K562 (cell line): ENCODE measurements around the gene C10orf71. TPM values are rescaled to one million over a fixed set of nuclear protein-coding genes. Genes with fewer than 3 reads are reported as not detected.

ENCODE experiments used
- ATAC-seq: fragments of 200-7000 bp; cut with Tn5 transposase; 3 replicates; pipeline ENCODE4 v1.9.1; 2020; ENCODE audit warnings: moderate library complexity
- BruUV-seq: library from RNA; stranded (reverse); fragments of 400-500 nt; replicated peaks from 2 replicates; lab custom pipeline; 2021; lab: Mats Ljungman, UMichigan
- CTCF ChIA-PET: fragments of 300-600 bp; formaldehyde crosslinking; extraction: SDS; loops from one replicate; lab custom pipeline; 2021; ENCODE audit warnings: low intra/inter-chr PET ratio; lab: Yijun Ruan, JAX
- POLR2A ChIA-PET: fragments of 300-600, 350-650 bp; sonication (Branson Sonifier 250); formaldehyde crosslinking; extraction: SDS; loops from one replicate; lab custom pipeline; 2021; ENCODE audit warnings: antibody characterized with exemption, inconsistent platforms; lab: Yijun Ruan, JAX
- DNase-seq, 4 experiments: peaks; one replicate each; pipeline versions ENCODE4 v3.0.0 to v3.0.0-alpha.2; 2011 to 2018; ENCODE audit warnings: low spot score in 3 of 4, mixed read lengths in 3 of 4; ENCODE audit errors: extremely low read depth in 1 of 4
- FAIRE-seq: peaks from 2 replicates; lab custom pipeline; 2011; peaks lifted over from hg19 to GRCh38; lab: Jason Lieb, UNC
- H2AFZ ChIP-seq: 2 replicates; pipeline ENCODE4 v1.6.0; 2011; ENCODE audit warnings: low read depth, low read length, control low read depth, inconsistent platforms
- H3K27ac ChIP-seq: fragments of 200-600 bp; 3 replicates; pipeline ENCODE4 v1.8.0; 2011; ENCODE audit warnings: low read depth, mild to moderate bottlenecking, control low read depth, inconsistent platforms, low read length, moderate library complexity, mixed read lengths; ENCODE audit errors: extremely low read depth
- H3K27me3 ChIP-seq, 2 experiments: fragments of 300-600 bp in 1 of 2; 2 replicates in 1 of 2; 3 replicates in 1 of 2; pipeline versions ENCODE4 v1.6.0 to v1.8.0; 2011; ENCODE audit warnings: inconsistent platforms in 2 of 2, low read length in 2 of 2, mild to moderate bottlenecking in 1 of 2, mixed read lengths in 1 of 2, moderate library complexity in 1 of 2; ENCODE audit not compliant: control insufficient read depth in 2 of 2, insufficient read depth in 2 of 2
- H3K36me3 ChIP-seq: fragments of 300-600 bp; 3 replicates; pipeline ENCODE4 v1.8.0; 2011; ENCODE audit warnings: mild to moderate bottlenecking, low read length, inconsistent platforms; ENCODE audit not compliant: control insufficient read depth, insufficient read depth
- H3K4me1 ChIP-seq, 2 experiments: fragments of 200-600 bp in 1 of 2; replicated peaks in 1 of 2; 2 replicates in 1 of 2; 3 replicates in 1 of 2; pipeline versions ENCODE4 v1.5.1 to v1.8.0; 2011; ENCODE audit warnings: inconsistent platforms in 2 of 2, low read length in 2 of 2, mild to moderate bottlenecking in 1 of 2, mixed read lengths in 1 of 2, moderate library complexity in 1 of 2; ENCODE audit not compliant: control insufficient read depth in 2 of 2, insufficient read depth in 2 of 2
- H3K4me2 ChIP-seq: 2 replicates; pipeline ENCODE4 v1.6.1; 2011; ENCODE audit warnings: low read length, control low read depth, inconsistent platforms, mixed read lengths; ENCODE audit not compliant: insufficient read depth
- H3K4me3 ChIP-seq: fragments of 200-600 bp; sonication (generic), shearing (Covaris generic); 2 replicates; pipeline ENCODE4 v1.5.1; 2016; ENCODE audit warnings: control low read depth, inconsistent platforms
- H3K79me2 ChIP-seq: fragments of 200-600 bp; 3 replicates; pipeline ENCODE4 v1.8.0; 2011; ENCODE audit warnings: low read length, inconsistent platforms; ENCODE audit not compliant: control insufficient read depth, insufficient read depth
- H3K9ac ChIP-seq, 2 experiments: 2 replicates each; pipeline versions ENCODE4 v1.6.0 to v1.6.1; 2011; ENCODE audit warnings: low read depth in 2 of 2, low read length in 2 of 2, control low read depth in 1 of 2, inconsistent platforms in 1 of 2, mild to moderate bottlenecking in 1 of 2, mixed read lengths in 1 of 2; ENCODE audit not compliant: insufficient read depth in 1 of 2
- H3K9me1 ChIP-seq: one replicate; pipeline ENCODE4 v1.6.0; 2011; ENCODE audit warnings: inconsistent platforms, mild to moderate bottlenecking, low read length, moderate library complexity; ENCODE audit not compliant: control insufficient read depth, insufficient read depth
- H3K9me3 ChIP-seq: replicated peaks from 2 replicates; pipeline ENCODE4 v1.5.1; 2011; ENCODE audit warnings: low read depth, low read length, inconsistent platforms; ENCODE audit not compliant: control insufficient read depth, insufficient read depth
- H4K20me1 ChIP-seq: replicated peaks from 2 replicates; pipeline ENCODE4 v1.6.1; 2011; ENCODE audit warnings: low read length, inconsistent platforms, mixed read lengths; ENCODE audit not compliant: control insufficient read depth, insufficient read depth
- AFF4 ChIP-seq: sonication (generic); formaldehyde crosslinking; IDR thresholded peaks from 2 replicates; pipeline ENCODE4 v1.8.0; 2023; ENCODE audit warnings: mild to moderate bottlenecking, missing genetic modification reagents
- CBX5 ChIP-seq: IDR thresholded peaks from 2 replicates; pipeline ENCODE4 v1.6.1; 2014; ENCODE audit warnings: low read depth, borderline replicate concordance
- GTF2B ChIP-seq: IDR thresholded peaks from 2 replicates; pipeline ENCODE4 v1.6.1; 2011; ENCODE audit not compliant: insufficient read length; ENCODE audit errors: extremely low read depth
- NCOA6 ChIP-seq: fragments of 450-650 bp; IDR thresholded peaks from 2 replicates; pipeline ENCODE4 v1.6.1; 2017; ENCODE audit warnings: mild to moderate bottlenecking
- PTTG1 ChIP-seq: fragments of 450-650 bp; IDR thresholded peaks from 2 replicates; pipeline ENCODE4 v1.6.1; 2016; ENCODE audit warnings: low read depth, mild to moderate bottlenecking, missing genetic modification characterization, missing compliant biosample characterization
- SNRNP70 ChIP-seq: fragments of 200-400 bp; formaldehyde crosslinking; optimal IDR thresholded peaks from 2 replicates; pipeline ENCODE3; 2017; ENCODE audit warnings: low read depth, low read length
- SPI1 ChIP-seq: IDR thresholded peaks from 2 replicates; pipeline ENCODE4 v1.6.1; 2011; ENCODE audit warnings: low read depth, low read length, control low read depth, borderline replicate concordance
- TAF7 ChIP-seq: fragments of 450-650 bp; IDR thresholded peaks from 2 replicates; pipeline ENCODE4 v1.6.1; 2016; ENCODE audit warnings: missing genetic modification characterization, missing compliant biosample characterization
- TCF3 ChIP-seq: sonication (generic); formaldehyde crosslinking; IDR thresholded peaks from 2 replicates; pipeline ENCODE4 v1.4.0; 2020; ENCODE audit warnings: mild to moderate bottlenecking, missing genetic modification reagents
- U2AF1 ChIP-seq: fragments of 200-400 bp; formaldehyde crosslinking; optimal IDR thresholded peaks from 2 replicates; pipeline ENCODE3; 2017; ENCODE audit warnings: mild to moderate bottlenecking, low read depth, low read length, moderate library complexity
- WGBS: fragments of 100-300 bp; shearing (Covaris generic); methylation state at CpG from one replicate; pipeline ENCODE4 v1.1.6; 2016; ENCODE audit warnings: low coverage, mixed read lengths; ENCODE audit not compliant: insufficient coverage; ENCODE audit errors: missing lambda C conversion rate; 5-methylcytosine and 5-hydroxymethylcytosine counted together
- in situ Hi-C: fragments of 300-500 bp; cut with MboI; formaldehyde crosslinking; loops from 4 replicates; pipeline ENCODE4 v1.15.0; 2018; ENCODE audit warnings: inconsistent platforms, mixed read lengths
- intact Hi-C: fragments of 100-400 bp; cut with micrococcal nuclease; formaldehyde crosslinking; loops from 2 replicates; pipeline ENCODE4 v1.14.2; 2022
- polyA plus RNA-seq, 8 experiments: library from polyadenylated mRNA; depleted of rRNA in 4 of 8; stranded (reverse) in 5 of 8; unstranded in 3 of 8; fragments of >200 nt; fragmentation: Nextera tagmentation in 2 of 8; fragmentation: Illumina TruSeq in 1 of 8; extraction: Ambion mirVana in 2 of 8; extraction: Trizol in 1 of 8; gene quantifications; 2 replicates each; pipeline versions ENCODE4 v1.2.1 to v1.2.3, GENCODE V29; 2011 to 2014; ENCODE audit warnings: inconsistent platforms in 1 of 8, missing spikeins in 1 of 8
- total RNA-seq, 7 experiments: library from RNA; depleted of rRNA in 6 of 7; stranded (reverse); fragments of >200 nt in 6 of 7; fragmentation: Illumina TruSeq in 2 of 7; extraction: Trizol in 2 of 7; gene quantifications; 2 replicates each; pipeline versions ENCODE4 v1.2.1 to v1.2.3, GENCODE V29; 2011 to 2021; ENCODE audit warnings: low replicate concordance in 1 of 7

The C10orf71 gene
- total and polyA plus RNA-seq, 9 of the 15 experiments (the other 6 are each of a cell fraction or from before 2014, with no cell fraction given), result 0.06 to 4.5 (median 1.3) TPM

GRCh38 chr10:49344840-49345239 lies 45.9 kb downstream of the C10orf71 start:
- no TSS peak for BruUV-seq
- H3K4me3 ChIP-seq, result no peak overlapping the region

GRCh38 chr10:49347342-49347741 lies 48.4 kb downstream of the C10orf71 start:
- intact Hi-C loops, result no loop called here
- no peaks in the 10 kb centered on the region for H3K4me1 ChIP-seq
- no peaks in the 10 kb centered on the region; the same call in 1 of the 2 replicates for H4K20me1 ChIP-seq
- no peak for FAIRE-seq
- H3K9ac ChIP-seq, result no peak overlapping the region
- H3K4me2 ChIP-seq, result no peak overlapping the region
- H3K9me1 ChIP-seq, result no peaks in the 10 kb centered on the region
- in situ Hi-C loops, result no loop called here
- no TSS peak for BruUV-seq
- no peaks in the 10 kb centered on the region for H3K36me3 ChIP-seq
- WGBS, result 2% methylated on average over 4 of the region's 4 CpGs
- no peak for DNase-seq
- ATAC-seq, result no peak
- no peak overlapping the region for H2AFZ ChIP-seq
- no peak overlapping the region for H3K4me3 ChIP-seq
- peaks cover 8 to 21% of the 10 kb centered on the region in 2 experiments; a peak in 3 of 5 replicates for H3K27me3 ChIP-seq
- no peaks in the 10 kb centered on the region for H3K79me2 ChIP-seq
- ChIA-PET POLR2A (interaction anchor here (0.9 kb wide), 1 partner anchor 11 kb away, joined by 3 read pairs; no protein-coding TSS in a partner anchor), CTCF (no interaction called here)
- H3K9me3 ChIP-seq, result 0 out of 2 replicates have a peak, but pooled peaks cover 3% of the 10 kb centered on the region
- H3K27ac ChIP-seq, result no peak overlapping the region
- TF ChIP-seq TCF3 (CRISPR knock-in tag), result no peak
- TF ChIP-seq CBX5, result no peak
- TF ChIP-seq NCOA6, result no peak
- TF ChIP-seq TAF7, result no peak
- TF ChIP-seq PTTG1 (tag), result no peak
- no peak for TF ChIP-seq GTF2B
- no peak for TF ChIP-seq AFF4
- no peak for TF ChIP-seq U2AF1

More at GRCh38 chr10:49344840-49345239, 45.9 kb downstream of the C10orf71 start:
- ChIA-PET CTCF (no interaction called here), POLR2A (interaction anchor here (0.6 kb wide), 1 partner anchor 23 kb away, joined by 3 read pairs; no protein-coding TSS in a partner anchor)
- in situ Hi-C loops (no loop called here), intact Hi-C loops (no loop called here)
- Histone ChIP-seq H3K4me1 (no peaks in the 10 kb centered on the region), H3K36me3 (no peaks in the 10 kb centered on the region), H3K27ac (no peak overlapping the region), H2AFZ (no peak overlapping the region), H4K20me1 (no peaks in the 10 kb centered on the region; the same call in 1 of the 2 replicates), H3K9me1 (no peaks in the 10 kb centered on the region), H3K9ac (no peak overlapping the region), H3K27me3 (peaks cover 7 to 8% of the 10 kb centered on the region in 2 experiments; a peak in 3 of 5 replicates), H3K4me2 (no peak overlapping the region), H3K9me3 (no peaks in the 10 kb centered on the region), H3K79me2 (no peaks in the 10 kb centered on the region)
- DNase-seq (no peak), FAIRE-seq (no peak), ATAC-seq (no peak)
- 9% methylated on average over 2 of the region's 2 CpGs for WGBS
- peak; percentile 49; the same call in 1 of the 2 replicates for TF ChIP-seq SPI1
- TF ChIP-seq SNRNP70, result no peak
